Stimulated activated CD8-positive, alpha-beta memory T cell treated with anti-CD3 and anti-CD28 coated beads, Interleukin-7, amount 100 ng/mL, for 4 hours (primary cell): ENCODE results near the gene FRS3.
A peak's percentile ranks its signal among the peaks of the same experiment; 100 is the strongest.

ENCODE experiments used
- DNase-seq, 2 donors: peaks; one replicate each; pipeline ENCODE4 v3.0.0-alpha.2; 2020; ENCODE audit warnings: low read depth in 2 of 2

FRS3 gene

GRCh38 chr6:41791305-41791704 lies 11.6 kb upstream of the FRS3 start:
- no peak for DNase-seq

GRCh38 chr6:41790045-41790444 lies 10.3 kb upstream of the FRS3 start:
- DNase-seq: no peak

- no peak for DNase-seq
These were observed 9.7 kb upstream of the FRS3 start for GRCh38 chr6:41789390-41789724.

- DNase-seq: peak; percentile 88 to 92
These were observed 7.7 kb upstream of the FRS3 start, which contains the start of gene TOMM6 for GRCh38 chr6:41787219-41787917. Gene TOMM6, plus strand, starts transcription at chr6:41787694. Its CDS starts 4 bp downstream, at chr6:41787698.

- DNase-seq: peak; percentile 72 to 80
These were observed 6.9 kb upstream of the FRS3 start for GRCh38 chr6:41786451-41787218.

GRCh38 chr6:41785689-41786450 lies 6.2 kb upstream of the FRS3 start:
- no peak for DNase-seq

- DNase-seq: no peak
These were observed 5.6 kb upstream of the FRS3 start for GRCh38 chr6:41785254-41785653.

- DNase-seq: no peak
These were observed 5.0 kb upstream of the FRS3 start for GRCh38 chr6:41784581-41785171.

GRCh38 chr6:41783106-41783780 lies 3.5 kb upstream of the FRS3 start:
- no peak for DNase-seq

- no peak for DNase-seq
These were observed 1.6 kb upstream of the FRS3 start for GRCh38 chr6:41781366-41781730.

- no peak for DNase-seq
These were observed 1.1 kb upstream of the FRS3 start, which contains the start of gene PRICKLE4 for GRCh38 chr6:41780551-41781365. Gene PRICKLE4, plus strand, starts transcription at chr6:41780782. Its CDS starts 2,692 bp downstream, at chr6:41783474.

GRCh38 chr6:41779336-41779735 lies 364 bp downstream of the FRS3 start:
- DNase-seq: no peak

- DNase-seq: no peak
These were observed 805 bp downstream of the FRS3 start for GRCh38 chr6:41778895-41779294.

GRCh38 chr6:41777551-41778285 lies 2.0 kb downstream of the FRS3 start:
- DNase-seq: no peak

- no peak for DNase-seq
These were observed 4.3 kb downstream of the FRS3 start for GRCh38 chr6:41775293-41775882.

- no peak for DNase-seq
These were observed 4.9 kb downstream of the FRS3 start for GRCh38 chr6:41774841-41775240.

- no peak for DNase-seq
These were observed 8.4 kb downstream of the FRS3 start for GRCh38 chr6:41771058-41771983.

GRCh38 chr6:41770381-41771057 lies 9.2 kb downstream of the FRS3 start:
- DNase-seq: no peak
